Keratinocyte (primary cell): Measurements from ENCODE around the gene AATF. TPM values are rescaled to one million over a fixed set of nuclear protein-coding genes. Genes with fewer than 3 reads are reported as not detected.

Experiments
- DNase-seq: peaks from one replicate; pipeline ENCODE4 v3.0.0-alpha.2; 2011; ENCODE audit warnings: low read depth, missing footprints, low spot score
- FAIRE-seq: peaks from 2 replicates; lab custom pipeline; 2011; peaks lifted over from hg19 to GRCh38; lab: Jason Lieb, UNC
- H2AFZ ChIP-seq: 2 replicates; pipeline ENCODE4 v1.6.0; 2012; ENCODE audit warnings: low read length, control low read depth, inconsistent platforms; ENCODE audit not compliant: control insufficient read depth
- H3K27ac ChIP-seq: 2 replicates; pipeline ENCODE4 v1.5.1; 2011; ENCODE audit warnings: low read length; ENCODE audit not compliant: control insufficient read depth, insufficient read depth
- H3K27me3 ChIP-seq: 3 replicates; pipeline ENCODE4 v1.6.0; 2011; ENCODE audit warnings: low read length; ENCODE audit not compliant: control insufficient read depth, insufficient read depth; ENCODE audit errors: extremely low read depth
- H3K36me3 ChIP-seq, 2 experiments: 2 replicates in 1 of 2; 3 replicates in 1 of 2; pipeline ENCODE4 v1.5.1; 2011; ENCODE audit warnings: low read length in 2 of 2, mild to moderate bottlenecking in 1 of 2; ENCODE audit not compliant: control insufficient read depth in 2 of 2, insufficient read depth in 2 of 2; ENCODE audit errors: extremely low read depth in 1 of 2
- H3K4me1 ChIP-seq: 3 replicates; pipeline ENCODE4 v1.5.1; 2011; ENCODE audit warnings: low read length; ENCODE audit not compliant: control insufficient read depth, insufficient read depth; ENCODE audit errors: extremely low read depth
- H3K4me2 ChIP-seq: 3 replicates; pipeline ENCODE4 v1.6.0; 2011; ENCODE audit warnings: low read depth, low read length; ENCODE audit not compliant: control insufficient read depth, insufficient read depth; ENCODE audit errors: extremely low read depth
- H3K4me3 ChIP-seq, 3 experiments: fragments of 200-600 bp in 1 of 3; sonication (generic) in 1 of 3; 2 replicates in 2 of 3; 3 replicates in 1 of 3; pipeline ENCODE4 v1.5.1; 2011 to 2016; ENCODE audit warnings: low read length in 3 of 3, mild to moderate bottlenecking in 3 of 3, control low read depth in 2 of 3, inconsistent platforms in 1 of 3, low read depth in 1 of 3, mixed read lengths in 1 of 3, mixed run types in 1 of 3, moderate library complexity in 1 of 3; ENCODE audit not compliant: control insufficient read depth in 2 of 3, insufficient read depth in 2 of 3; ENCODE audit errors: extremely low read depth in 1 of 3
- H3K79me2 ChIP-seq: 2 replicates; pipeline ENCODE4 v1.6.0; 2012; ENCODE audit warnings: low read length; ENCODE audit not compliant: control insufficient read depth, insufficient read depth
- H3K9ac ChIP-seq: 3 replicates; pipeline ENCODE4 v1.6.0; 2011; ENCODE audit warnings: low read length; ENCODE audit not compliant: control insufficient read depth, insufficient read depth; ENCODE audit errors: extremely low read depth
- H3K9me1 ChIP-seq: 3 replicates; pipeline ENCODE4 v1.6.0; 2011; ENCODE audit warnings: low read length; ENCODE audit not compliant: control insufficient read depth, insufficient read depth; ENCODE audit errors: extremely low read depth
- H3K9me3 ChIP-seq: 2 replicates; pipeline ENCODE4 v1.5.1; 2012; ENCODE audit warnings: low read depth, low read length; ENCODE audit not compliant: control insufficient read depth
- H4K20me1 ChIP-seq: 3 replicates; pipeline ENCODE4 v1.6.0; 2011; ENCODE audit warnings: low read length; ENCODE audit not compliant: control insufficient read depth, insufficient read depth; ENCODE audit errors: extremely low read depth
- CTCF ChIP-seq, 3 experiments: IDR thresholded peaks in 1 of 3; conservative IDR thresholded peaks in 1 of 3; optimal IDR thresholded peaks in 1 of 3; 2 replicates in 2 of 3; 3 replicates in 1 of 3; pipeline versions ENCODE3 to v1.5.1; 2011; ENCODE audit warnings: low read length in 3 of 3, mild to moderate bottlenecking in 3 of 3, moderate library complexity in 2 of 3, control low read depth in 1 of 3, inconsistent platforms in 1 of 3; ENCODE audit not compliant: insufficient read depth in 2 of 3; ENCODE audit errors: extremely low read depth in 1 of 3
- EZH2 ChIP-seq: IDR thresholded peaks from one replicate; pipeline ENCODE4 v1.6.1; 2012; ENCODE audit warnings: inconsistent platforms, mild to moderate bottlenecking, low read length, moderate library complexity
- dilution Hi-C: fragments of 300-500 bp; cut with MboI; formaldehyde crosslinking; loops from one replicate; pipeline ENCODE4 v1.7.0; 2020; ENCODE audit warnings: low sequenced_read_pairs; ENCODE audit not compliant: extremely low pct_ligation_motif_present
- polyA plus RNA-seq, 5 experiments: library from polyadenylated mRNA; depleted of rRNA in 3 of 5; stranded (reverse) in 3 of 5; stranded (forward) in 1 of 5; unstranded in 1 of 5; fragments of >200 nt; gene quantifications; 1 replicate in 1 of 5; 2 replicates in 3 of 5; 3 replicates in 1 of 5; pipeline versions ENCODE4 v1.2.1 to v1.2.3, GENCODE V29; 2011 to 2012; ENCODE audit warnings: missing spikeins in 2 of 5, low read depth in 1 of 5, low replicate concordance in 1 of 5

Gene AATF
- polyA plus RNA-seq, 1 donor (not counting 4 experiments of a cell fraction or from before 2014, with no cell fraction given), result 30.4 TPM

DNA sequence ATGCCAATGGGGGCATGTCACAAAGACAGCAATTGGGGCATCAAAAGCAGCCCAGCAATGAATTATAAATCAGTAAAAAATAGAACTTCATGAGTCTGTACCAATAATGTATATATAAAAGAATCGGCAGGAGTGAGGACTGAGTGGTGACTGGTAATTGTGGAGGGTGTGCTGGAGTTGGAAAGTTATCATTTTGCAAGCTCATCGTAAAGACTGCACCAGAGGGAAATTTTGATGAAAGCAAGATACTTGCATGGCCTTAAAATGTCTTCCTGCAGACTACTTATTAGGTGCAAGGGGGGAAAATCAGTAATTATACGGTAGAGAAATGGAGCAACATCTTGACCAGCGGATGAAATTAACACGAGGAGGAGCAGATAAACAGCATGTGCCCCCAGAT is 138.9 kb downstream of the AATF start:
- FAIRE-seq (no peak), DNase-seq (no peak)
- H3K4me2 ChIP-seq, result no peak overlapping the region
- H3K9me1 ChIP-seq, result no peaks in the 10 kb centered on the region
- H3K4me3 ChIP-seq, result no peak overlapping the region
- no peak overlapping the region for H3K27ac ChIP-seq
- TF ChIP-seq EZH2 (no peak), CTCF (optimal IDR thresholded peaks at IDR 0.05 in 1 of 3, IDR thresholded peaks at IDR 0.05 in 1 of 3, conservative IDR thresholded peaks at IDR 0.05 in 1 of 3; ENCODE audit: extremely low read depth in 1 of 3, insufficient read depth in 2 of 3, low read length in 3 of 3) (no peak)
- dilution Hi-C loops, result no loop called here
- no peak overlapping the region for H3K9ac ChIP-seq
- peaks cover 4% of the 10 kb centered on the region for H3K4me1 ChIP-seq
- no peak overlapping the region for H2AFZ ChIP-seq
- H3K79me2 ChIP-seq, result no peaks in the 10 kb centered on the region
- no peaks in the 10 kb centered on the region for H4K20me1 ChIP-seq
- H3K9me3 ChIP-seq, result no peaks in the 10 kb centered on the region
- H3K27me3 ChIP-seq, result no peaks in the 10 kb centered on the region
- H3K36me3 ChIP-seq, result peaks cover 38 to 41% of the 10 kb centered on the region in 2 experiments

GRCh38 chr17:37088459-37088858 is 139.7 kb downstream of the AATF start:
- dilution Hi-C loops, result no loop called here
- Histone ChIP-seq H3K9me3 (no peaks in the 10 kb centered on the region), H3K27ac (no peak overlapping the region), H3K27me3 (no peaks in the 10 kb centered on the region), H2AFZ (no peak overlapping the region), H3K9me1 (no peaks in the 10 kb centered on the region), H3K9ac (no peak overlapping the region), H3K36me3 (peaks cover 38 to 44% of the 10 kb centered on the region in 2 experiments), H3K4me2 (no peak overlapping the region), H4K20me1 (no peaks in the 10 kb centered on the region), H3K79me2 (no peaks in the 10 kb centered on the region), H3K4me3 (no peak overlapping the region), H3K4me1 (peaks cover 4% of the 10 kb centered on the region)
- DNase-seq, result no peak
- no peak for FAIRE-seq
- TF ChIP-seq CTCF (optimal IDR thresholded peaks at IDR 0.05 in 1 of 3, IDR thresholded peaks at IDR 0.05 in 1 of 3, conservative IDR thresholded peaks at IDR 0.05 in 1 of 3; ENCODE audit: extremely low read depth in 1 of 3, insufficient read depth in 2 of 3, low read length in 3 of 3), result no peak
- TF ChIP-seq EZH2, result no peak
